Gastrocnemius medialis (tissue), 4 donors: ENCODE measurements around the gene TAC4. TPM values are rescaled to one million over a fixed set of nuclear protein-coding genes. Genes with fewer than 3 reads are reported as not detected.
"Not testable (repeated sequence)": the region's sequence is repeated elsewhere in the genome, so short reads cannot be mapped to it uniquely, and the experiment has no call there.

Experiments
- ATAC-seq, 2 donors: fragments of 150-250 bp; one replicate each; pipeline ENCODE4 v1.9.1; 2016
- DNase-seq, 2 donors: peaks; one replicate each; pipeline ENCODE4 v3.0.0-alpha.2; 2019
- H3K27ac ChIP-seq, 4 donors: fragments of 200-600 bp; sonication (generic); 1 replicate in 1 of 4; 2 replicates in 3 of 4; pipeline ENCODE4 v1.5.1; 2016 to 2018; ENCODE audit warnings: mild to moderate bottlenecking in 2 of 4, moderate library complexity in 1 of 4
- H3K27me3 ChIP-seq, 3 donors: fragments of 200-600 bp; sonication (generic) in 2 of 3; 1 replicate in 1 of 3; 2 replicates in 2 of 3; pipeline versions ENCODE4 v1.5.1 to v1.6.0; 2016 to 2019; ENCODE audit warnings: mild to moderate bottlenecking in 1 of 3, moderate library complexity in 1 of 3
- H3K36me3 ChIP-seq, 2 donors: fragments of 200-600 bp; sonication (generic) in 1 of 2; one replicate each; pipeline ENCODE4 v1.5.1; 2017 to 2018
- H3K4me1 ChIP-seq, 2 donors: fragments of 200-600 bp; sonication (generic) in 1 of 2; one replicate each; pipeline ENCODE4 v1.5.1; 2016 to 2017; ENCODE audit warnings: mild to moderate bottlenecking in 2 of 2
- H3K4me3 ChIP-seq, 4 donors: fragments of 200-600 bp; sonication (generic) in 3 of 4; 1 replicate in 1 of 4; 2 replicates in 3 of 4; pipeline ENCODE4 v1.5.1; 2016 to 2019; ENCODE audit warnings: mild to moderate bottlenecking in 2 of 4
- H3K9me3 ChIP-seq, 3 donors: fragments of 200-600 bp; sonication (generic) in 2 of 3; 1 replicate in 1 of 3; 2 replicates in 2 of 3; pipeline ENCODE4 v1.5.1; 2016 to 2019
- POLR2A ChIP-seq, 2 donors: fragments of 450-650 bp; IDR thresholded peaks; one replicate each; pipeline ENCODE4 v1.6.1; 2017; ENCODE audit warnings: antibody characterized with exemption in 2 of 2, mild to moderate bottlenecking in 2 of 2, moderate library complexity in 2 of 2
- in situ Hi-C, 4 donors: fragments of 200-750 bp; cut with MboI; loops; one replicate each; pipeline versions ENCODE4 v1.15.0 to v1.8.0; 2017; ENCODE audit warnings: low sequenced_read_pairs in 4 of 4
- intact Hi-C: fragments of 100-400 bp; cut with DNase I; formaldehyde crosslinking; loops from one replicate; pipeline ENCODE4 v1.15.1; 2023; ENCODE audit warnings: low total_unique reads
- total RNA-seq, 4 donors: library from RNA; depleted of rRNA; stranded (reverse); fragments of >200 nt; gene quantifications; one replicate each; pipeline versions ENCODE4 v1.1.0 to v1.2.3, GENCODE V29; 2016
- TF ChIP-seq, protein P1 (sequence below), 5 experiments: fragments of 450-650 bp in 3 of 5; fragments of 200-600 bp in 2 of 5; sonication (generic) in 2 of 5; IDR thresholded peaks in 4 of 5; conservative IDR thresholded peaks in 1 of 5; 1 replicate in 4 of 5; 2 replicates in 1 of 5; pipeline ENCODE4 v1.5.1; 2016 to 2019; ENCODE audit warnings: antibody characterized with exemption in 5 of 5, mild to moderate bottlenecking in 3 of 5, moderate library complexity in 3 of 5

The TAC4 gene
- total RNA-seq, 4 donors from 2014 or later, result not detected

DNA sequence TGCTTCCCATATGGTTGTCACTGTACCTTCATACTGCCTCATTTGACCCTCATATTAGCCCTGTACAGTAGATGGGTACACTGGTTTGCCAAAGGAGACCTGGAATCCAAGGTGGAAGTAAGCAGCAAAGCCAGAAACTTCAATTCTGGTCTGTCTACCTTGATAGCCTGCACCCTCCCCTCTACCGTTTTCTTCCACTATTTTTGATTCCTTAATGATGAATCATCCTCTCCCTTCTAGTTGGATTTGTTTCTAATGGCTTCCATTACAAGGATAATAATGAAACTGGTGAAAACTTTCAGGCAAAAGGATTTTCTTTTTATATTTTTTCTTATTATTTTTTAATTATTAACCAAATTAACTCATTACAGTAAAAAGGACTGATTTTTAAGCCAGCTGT is 17.3 kb downstream of the TAC4 start:
- H3K36me3 ChIP-seq, result peaks cover 0 to 27% of the 10 kb centered on the region in 2 donors
- intact Hi-C loops (no loop called here), in situ Hi-C loops (no loop called here)
- ATAC-seq (no peak), DNase-seq (no peak)
- TF ChIP-seq, protein P1, sequence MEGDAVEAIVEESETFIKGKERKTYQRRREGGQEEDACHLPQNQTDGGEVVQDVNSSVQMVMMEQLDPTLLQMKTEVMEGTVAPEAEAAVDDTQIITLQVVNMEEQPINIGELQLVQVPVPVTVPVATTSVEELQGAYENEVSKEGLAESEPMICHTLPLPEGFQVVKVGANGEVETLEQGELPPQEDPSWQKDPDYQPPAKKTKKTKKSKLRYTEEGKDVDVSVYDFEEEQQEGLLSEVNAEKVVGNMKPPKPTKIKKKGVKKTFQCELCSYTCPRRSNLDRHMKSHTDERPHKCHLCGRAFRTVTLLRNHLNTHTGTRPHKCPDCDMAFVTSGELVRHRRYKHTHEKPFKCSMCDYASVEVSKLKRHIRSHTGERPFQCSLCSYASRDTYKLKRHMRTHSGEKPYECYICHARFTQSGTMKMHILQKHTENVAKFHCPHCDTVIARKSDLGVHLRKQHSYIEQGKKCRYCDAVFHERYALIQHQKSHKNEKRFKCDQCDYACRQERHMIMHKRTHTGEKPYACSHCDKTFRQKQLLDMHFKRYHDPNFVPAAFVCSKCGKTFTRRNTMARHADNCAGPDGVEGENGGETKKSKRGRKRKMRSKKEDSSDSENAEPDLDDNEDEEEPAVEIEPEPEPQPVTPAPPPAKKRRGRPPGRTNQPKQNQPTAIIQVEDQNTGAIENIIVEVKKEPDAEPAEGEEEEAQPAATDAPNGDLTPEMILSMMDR (IDR thresholded peaks at IDR 0.05 in 4 of 5, conservative IDR thresholded peaks at IDR 0.05 in 1 of 5), result no peak
- TF ChIP-seq POLR2A (IDR thresholded peaks at IDR 0.05), result no peak
- H3K27ac ChIP-seq, result peak overlapping the region in 3 of 4 donors; percentile 2 to 66 (median 16)
- no peaks in the 10 kb centered on the region for H3K27me3 ChIP-seq
- H3K9me3 ChIP-seq, result no peaks in the 10 kb centered on the region
- peaks cover 25 to 46% of the 10 kb centered on the region in 2 donors for H3K4me1 ChIP-seq
- H3K4me3 ChIP-seq, result no peak overlapping the region

DNA sequence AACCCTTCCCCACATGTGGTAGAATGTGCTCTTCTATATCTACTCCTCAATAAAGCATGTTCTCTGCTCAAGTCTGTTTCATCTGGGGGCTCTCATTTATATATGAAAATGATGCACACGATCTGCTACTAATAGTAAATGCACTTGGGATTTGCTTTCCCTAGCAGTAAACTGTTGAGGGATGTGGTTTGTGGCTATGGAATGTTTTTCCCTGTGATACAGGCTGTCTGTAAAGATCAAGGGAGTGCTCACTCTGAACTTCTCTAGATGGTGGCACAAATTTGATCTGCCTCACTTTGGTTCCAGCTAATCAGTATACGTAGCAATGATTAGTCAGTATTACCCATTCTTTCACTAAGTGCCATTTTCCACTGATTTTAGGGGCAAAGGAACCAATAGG is 18.8 kb downstream of the TAC4 start:
- no peak for DNase-seq
- H3K4me3 ChIP-seq, result no peak overlapping the region
- no peaks in the 10 kb centered on the region for H3K9me3 ChIP-seq
- TF ChIP-seq, protein P1 (IDR thresholded peaks at IDR 0.05 in 4 of 5, conservative IDR thresholded peaks at IDR 0.05 in 1 of 5), result no peak
- TF ChIP-seq POLR2A (IDR thresholded peaks at IDR 0.05), result no peak
- in situ Hi-C loops (no loop called here), intact Hi-C loops (no loop called here)
- H3K4me1 ChIP-seq, result peaks cover 18 to 36% of the 10 kb centered on the region in 2 donors
- H3K27ac ChIP-seq, result peak overlapping the region; percentile 56 to 78 (median 68)
- H3K36me3 ChIP-seq, result peaks cover 0 to 40% of the 10 kb centered on the region in 2 donors
- ATAC-seq, result peak in 1 of 2 donors; percentile 18
- no peaks in the 10 kb centered on the region for H3K27me3 ChIP-seq

DNA sequence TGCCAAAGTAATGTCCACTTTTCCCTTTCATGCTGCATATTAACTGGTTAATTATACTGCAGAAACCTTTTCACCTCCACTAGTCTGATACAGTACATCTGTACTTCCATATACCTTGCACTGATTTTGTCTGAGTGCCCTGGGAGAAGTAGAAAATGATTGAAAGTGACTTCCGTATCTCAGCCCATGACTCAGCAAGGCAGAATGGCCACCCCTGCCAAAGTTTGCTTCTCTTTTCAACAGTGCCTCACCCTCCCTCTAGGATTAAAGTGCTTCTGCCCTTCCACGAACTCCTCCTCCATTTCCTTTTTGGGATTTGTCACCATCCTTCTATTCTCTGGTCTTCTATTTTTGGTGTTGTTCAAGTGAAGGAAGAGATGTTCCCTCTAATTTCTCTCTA is 19.5 kb downstream of the TAC4 start:
- ATAC-seq (peak; percentile 86 to 93), DNase-seq (peak; percentile 53 to 71)
- peak overlapping the region; percentile 56 to 78 (median 68) for H3K27ac ChIP-seq
- H3K4me3 ChIP-seq, intact Hi-C loops, H3K9me3 ChIP-seq, in situ Hi-C loops, H3K27me3 ChIP-seq: not testable (repeated sequence)
- H3K36me3 ChIP-seq, result peaks cover 0 to 47% of the 10 kb centered on the region in 2 donors
- peaks cover 18 to 31% of the 10 kb centered on the region in 2 donors for H3K4me1 ChIP-seq

DNA sequence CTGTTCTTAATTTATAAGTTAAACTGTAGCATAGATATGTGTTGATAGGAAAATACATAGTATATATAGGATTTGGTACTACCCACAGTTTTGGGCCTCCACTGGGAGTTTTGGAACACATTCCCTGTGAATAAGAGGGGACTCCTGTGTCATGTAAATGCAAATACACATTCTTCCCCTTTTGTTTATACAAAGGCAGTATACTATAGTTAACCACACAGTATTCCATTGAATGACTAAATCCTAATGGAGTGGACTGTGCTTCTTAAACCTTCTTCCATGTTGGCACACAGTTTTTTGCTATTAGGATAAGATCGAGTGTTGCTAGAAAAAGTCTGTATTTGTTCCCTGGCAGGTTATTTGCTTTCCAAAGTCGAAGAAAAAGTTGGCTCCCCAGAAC is 22.2 kb downstream of the TAC4 start:
- H3K9me3 ChIP-seq, result no peaks in the 10 kb centered on the region
- H3K36me3 ChIP-seq, result peaks cover 0 to 70% of the 10 kb centered on the region in 2 donors
- intact Hi-C loops (no loop called here), in situ Hi-C loops (no loop called here)
- DNase-seq, result no peak
- ATAC-seq, result no peak
- H3K4me3 ChIP-seq, result no peak overlapping the region
- no peak for TF ChIP-seq POLR2A (IDR thresholded peaks at IDR 0.05)
- TF ChIP-seq, protein P1 (IDR thresholded peaks at IDR 0.05 in 4 of 5, conservative IDR thresholded peaks at IDR 0.05 in 1 of 5), result no peak
- H3K27me3 ChIP-seq, result no peaks in the 10 kb centered on the region
- H3K27ac ChIP-seq, result no peak overlapping the region
- peaks cover 18 to 38% of the 10 kb centered on the region in 2 donors for H3K4me1 ChIP-seq

DNA sequence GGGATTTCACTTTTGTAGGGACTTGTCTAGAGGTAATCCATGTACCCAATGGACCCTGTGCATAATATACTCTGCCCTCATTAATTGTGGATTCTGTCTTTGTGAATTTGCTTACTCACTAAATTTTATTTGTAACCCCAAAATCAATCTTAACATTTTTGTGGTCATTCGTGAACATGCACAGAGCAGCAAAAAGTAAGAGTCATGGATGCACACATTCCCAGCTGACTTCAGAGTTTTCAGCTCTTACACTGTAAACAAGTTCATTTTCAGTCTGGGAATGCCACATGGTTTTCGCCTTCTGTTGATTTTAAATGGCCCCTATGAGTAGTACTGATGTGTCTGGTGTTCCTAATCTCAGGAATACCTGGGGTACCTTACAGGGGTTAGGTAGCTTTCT is 24.3 kb downstream of the TAC4 start:
- no peak for TF ChIP-seq POLR2A (IDR thresholded peaks at IDR 0.05)
- TF ChIP-seq, protein P1 (IDR thresholded peaks at IDR 0.05 in 4 of 5, conservative IDR thresholded peaks at IDR 0.05 in 1 of 5), result no peak
- DNase-seq, result no peak
- ATAC-seq, result no peak
- H3K36me3 ChIP-seq, result peaks cover 0 to 78% of the 10 kb centered on the region in 2 donors
- peaks cover 7 to 22% of the 10 kb centered on the region in 2 donors for H3K4me1 ChIP-seq
- H3K9me3 ChIP-seq, result no peaks in the 10 kb centered on the region
- in situ Hi-C loops (no loop called here), intact Hi-C loops (no loop called here)
- no peaks in the 10 kb centered on the region for H3K27me3 ChIP-seq
- no peak overlapping the region for H3K4me3 ChIP-seq
- H3K27ac ChIP-seq, result no peak overlapping the region
